H9 (cell line): ENCODE data around the gene DBNL. TPM values are rescaled to one million over a fixed set of nuclear protein-coding genes. Genes with fewer than 3 reads are reported as not detected.

ENCODE experiments used
- DNase-seq: peaks from one replicate; pipeline ENCODE4 v3.0.0-alpha.2; 2017
- H2AFZ ChIP-seq: one replicate; pipeline ENCODE4 v1.6.1; 2013; ENCODE audit warnings: mild to moderate bottlenecking, low read length, control low read depth, moderate library complexity
- H2AK5ac ChIP-seq: 2 replicates; pipeline ENCODE4 v1.6.1; 2013; ENCODE audit warnings: low read length, control low read depth, mixed read lengths; ENCODE audit not compliant: insufficient read length
- H2BK120ac ChIP-seq: one replicate; pipeline ENCODE4 v1.6.1; 2013; ENCODE audit warnings: low read depth, mild to moderate bottlenecking, low read length, control low read depth, inconsistent platforms; ENCODE audit not compliant: poor library complexity, severe bottlenecking
- H2BK12ac ChIP-seq: 2 replicates; pipeline ENCODE4 v1.6.1; 2013; ENCODE audit warnings: low read length, control low read depth, mixed read lengths, low read depth; ENCODE audit not compliant: insufficient read length
- H2BK15ac ChIP-seq: 2 replicates; pipeline ENCODE4 v1.6.1; 2013; ENCODE audit warnings: low read depth, low read length, control low read depth
- H2BK20ac ChIP-seq: one replicate; pipeline ENCODE4 v1.6.1; 2013; ENCODE audit warnings: low read depth, mild to moderate bottlenecking, low read length, control low read depth, inconsistent platforms; ENCODE audit not compliant: poor library complexity, severe bottlenecking
- H2BK5ac ChIP-seq: 2 replicates; pipeline ENCODE4 v1.6.1; 2013; ENCODE audit warnings: low read length, control low read depth, mixed read lengths; ENCODE audit not compliant: insufficient read length
- H3K14ac ChIP-seq: 2 replicates; pipeline ENCODE4 v1.6.1; 2013; ENCODE audit warnings: low read length, control low read depth; ENCODE audit not compliant: insufficient read depth
- H3K18ac ChIP-seq: 2 replicates; pipeline ENCODE4 v1.6.1; 2013; ENCODE audit warnings: low read depth, mild to moderate bottlenecking, mixed read lengths, low read length, control low read depth; ENCODE audit not compliant: insufficient read length
- H3K23ac ChIP-seq: 2 replicates; pipeline ENCODE4 v1.6.1; 2013; ENCODE audit warnings: low read length, control low read depth, mixed read lengths, low read depth; ENCODE audit not compliant: insufficient read length
- H3K23me2 ChIP-seq: 2 replicates; pipeline ENCODE4 v1.6.1; 2013; ENCODE audit warnings: low read depth, mild to moderate bottlenecking, mixed read lengths, low read length, control low read depth; ENCODE audit not compliant: insufficient read length, poor library complexity, severe bottlenecking
- H3K27ac ChIP-seq: 2 replicates; pipeline ENCODE4 v1.5.1; 2013; ENCODE audit warnings: low read length, control low read depth, mixed read lengths, low read depth; ENCODE audit not compliant: insufficient read length
- H3K27me3 ChIP-seq: 2 replicates; pipeline ENCODE4 v1.6.1; 2013; ENCODE audit warnings: low read length, control low read depth, inconsistent platforms; ENCODE audit not compliant: insufficient read depth
- H3K4ac ChIP-seq: 2 replicates; pipeline ENCODE4 v1.6.1; 2013; ENCODE audit warnings: low read depth, mild to moderate bottlenecking, control low read depth, inconsistent platforms, low read length, moderate library complexity
- H3K4me1 ChIP-seq: 2 replicates; pipeline ENCODE4 v1.6.1; 2013; ENCODE audit warnings: low read length, control low read depth, inconsistent platforms; ENCODE audit not compliant: insufficient read depth
- H3K4me2 ChIP-seq: 2 replicates; pipeline ENCODE4 v1.6.1; 2013; ENCODE audit warnings: low read length, control low read depth, mixed read lengths; ENCODE audit not compliant: insufficient read length, insufficient read depth
- H3K56ac ChIP-seq: 2 replicates; pipeline ENCODE4 v1.6.1; 2013; ENCODE audit warnings: low read depth, mild to moderate bottlenecking, mixed read lengths, low read length, control low read depth; ENCODE audit not compliant: insufficient read length
- H3K79me1 ChIP-seq: 2 replicates; pipeline ENCODE4 v1.6.1; 2013; ENCODE audit warnings: low read depth, mild to moderate bottlenecking, moderate library complexity, low read length, control low read depth, inconsistent platforms; ENCODE audit not compliant: insufficient read depth, poor library complexity, severe bottlenecking
- H3K79me2 ChIP-seq: 2 replicates; pipeline ENCODE4 v1.6.1; 2013; ENCODE audit warnings: low read length, control low read depth, inconsistent platforms; ENCODE audit not compliant: insufficient read depth
- H3K9ac ChIP-seq: 2 replicates; pipeline ENCODE4 v1.6.1; 2013; ENCODE audit warnings: low read length, control low read depth, mixed read lengths; ENCODE audit not compliant: insufficient read length; ENCODE audit errors: extremely low read depth
- H3K9me3 ChIP-seq: one replicate; pipeline ENCODE4 v1.6.1; 2013; ENCODE audit warnings: low read depth, low read length, inconsistent platforms; ENCODE audit not compliant: control insufficient read depth
- H3T11ph ChIP-seq: one replicate; pipeline ENCODE4 v1.6.1; 2013; ENCODE audit warnings: mild to moderate bottlenecking, low read length, control low read depth, inconsistent platforms
- H4K20me1 ChIP-seq: one replicate; pipeline ENCODE4 v1.6.1; 2013; ENCODE audit not compliant: control insufficient read depth, insufficient read length, insufficient read depth
- H4K5ac ChIP-seq: 2 replicates; pipeline ENCODE4 v1.6.1; 2013; ENCODE audit warnings: low read depth, mild to moderate bottlenecking, mixed read lengths, low read length, control low read depth; ENCODE audit not compliant: insufficient read length
- H4K8ac ChIP-seq: replicated peaks from 2 replicates; pipeline ENCODE4 v1.6.1; 2013; ENCODE audit warnings: low read length, control low read depth, mixed read lengths, low read depth; ENCODE audit not compliant: insufficient read length
- H4K91ac ChIP-seq: 2 replicates; pipeline ENCODE4 v1.6.1; 2013; ENCODE audit warnings: low read depth, mild to moderate bottlenecking, moderate library complexity, mixed read lengths, low read length, control low read depth; ENCODE audit not compliant: insufficient read length
- H3K27ac Mint-ChIP-seq, 3 experiments: 2 replicates in 2 of 3; 3 replicates in 1 of 3; pipeline ENCODE4 v1.8.0; 2020 to 2021; ENCODE audit warnings: mixed read lengths in 3 of 3, mild to moderate bottlenecking in 1 of 3, moderate library complexity in 1 of 3
- H3K27me3 Mint-ChIP-seq: 2 replicates; pipeline ENCODE4 v1.8.0; 2021; ENCODE audit warnings: low read depth, mild to moderate bottlenecking, moderate library complexity, mixed read lengths
- H3K36me3 Mint-ChIP-seq, 3 experiments: 2 replicates in 2 of 3; 3 replicates in 1 of 3; pipeline ENCODE4 v1.8.0; 2020 to 2021; ENCODE audit warnings: low read depth in 3 of 3, mixed read lengths in 3 of 3; ENCODE audit not compliant: insufficient read depth in 1 of 3
- H3K4me1 Mint-ChIP-seq, 2 experiments: 2 replicates each; pipeline ENCODE4 v1.8.0; 2020; ENCODE audit warnings: mixed read lengths in 2 of 2
- H3K4me3 Mint-ChIP-seq, 2 experiments: 2 replicates in 1 of 2; 3 replicates in 1 of 2; pipeline ENCODE4 v1.8.0; 2020 to 2021; ENCODE audit warnings: mild to moderate bottlenecking in 2 of 2, mixed read lengths in 2 of 2, moderate library complexity in 1 of 2
- H3K9me3 Mint-ChIP-seq, 2 experiments: 2 replicates in 1 of 2; 3 replicates in 1 of 2; pipeline ENCODE4 v1.8.0; 2020; ENCODE audit warnings: mild to moderate bottlenecking in 2 of 2, mixed read lengths in 2 of 2, moderate library complexity in 1 of 2
- CTCF ChIP-seq: fragments of 200-600 bp; sonication (generic); conservative IDR thresholded peaks from 3 replicates; pipeline ENCODE4 v1.8.0; 2021; ENCODE audit warnings: antibody characterized with exemption, mild to moderate bottlenecking
- WGBS: extraction: QIAGEN DNeasy Blood & Tissue Kit; methylation state at CpG from one replicate; pipeline ENCODE4 v1.1.7; 2013; ENCODE audit warnings: missing lambda C conversion rate, low lambda C conversion rate, mixed read lengths; ENCODE audit not compliant: insufficient read length; ENCODE audit errors: extremely low coverage; 5-methylcytosine and 5-hydroxymethylcytosine counted together
- total RNA-seq: library from RNA; stranded (reverse); gene quantifications from 2 replicates; pipeline ENCODE4 v1.2.1, GENCODE V29; 2021

Gene DBNL
- total RNA-seq, 1 experiment from 2014 or later, result 51.3 TPM

GRCh38 chr7:44080686-44081265 lies 36.3 kb downstream of the DBNL start:
- H3K27ac ChIP-seq, result no peak overlapping the region
- no peak overlapping the region for H3K9ac ChIP-seq
- DNase-seq, result no peak
- Mint-ChIP-seq H3K36me3 (peaks cover 15 to 41% (median 38%) of the 10 kb centered on the region in 3 experiments), H3K4me1 (peaks cover 12 to 21% of the 10 kb centered on the region in 2 experiments), H3K27ac (peak overlapping the region in 1 of 3 experiments; percentile 18; a peak in 2 of 7 replicates), H3K4me3 (peak overlapping the region; percentile 82 to 85), H3K9me3 (no peaks in the 10 kb centered on the region), H3K27me3 (peaks cover 14% of the 10 kb centered on the region)
- no peaks in the 10 kb centered on the region for H3K9me3 ChIP-seq
- no peak overlapping the region for H2BK120ac ChIP-seq
- no peak overlapping the region for H3K4me2 ChIP-seq
- H2BK5ac ChIP-seq, result no peak overlapping the region
- no peak overlapping the region for H2BK15ac ChIP-seq
- no peak overlapping the region for H4K5ac ChIP-seq
- no peak for TF ChIP-seq CTCF
- H2AK5ac ChIP-seq, result no peak overlapping the region
- no peaks in the 10 kb centered on the region for H3K79me2 ChIP-seq
- H2BK12ac ChIP-seq, result no peak overlapping the region
- no peak overlapping the region for H4K8ac ChIP-seq
- no peak overlapping the region for H3T11ph ChIP-seq
- no peak overlapping the region for H3K14ac ChIP-seq
- no peak overlapping the region for H4K91ac ChIP-seq
- no peaks in the 10 kb centered on the region; the same call in 1 of the 2 replicates for H3K27me3 ChIP-seq
- H2AFZ ChIP-seq, result no peak overlapping the region
- no peaks in the 10 kb centered on the region for H3K23me2 ChIP-seq
- H3K23ac ChIP-seq, result no peak overlapping the region
- no CpG with 5 or more reads among the region's 11 CpGs for WGBS
- H2BK20ac ChIP-seq, result no peak overlapping the region
- no peaks in the 10 kb centered on the region for H4K20me1 ChIP-seq
- no peak overlapping the region for H3K56ac ChIP-seq
- no peak overlapping the region for H3K18ac ChIP-seq
- H3K79me1 ChIP-seq, result no peaks in the 10 kb centered on the region
- no peak overlapping the region for H3K4ac ChIP-seq
- H3K4me1 ChIP-seq, result peaks cover 4% of the 10 kb centered on the region; the same call in 1 of the 2 replicates
